Activated CD4-positive, alpha-beta T cell treated with anti-CD3 and anti-CD28 coated beads for 4 hours (primary cell): ENCODE results near the gene KRTAP5-4.
"Not testable (repeated sequence)": the region's sequence is repeated elsewhere in the genome, so short reads cannot be mapped to it uniquely, and the experiment has no call there.

Experiments used
- DNase-seq, 2 donors: peaks; one replicate each; pipeline ENCODE4 v3.0.0-alpha.2; 2020

KRTAP5-4 gene, protein sequence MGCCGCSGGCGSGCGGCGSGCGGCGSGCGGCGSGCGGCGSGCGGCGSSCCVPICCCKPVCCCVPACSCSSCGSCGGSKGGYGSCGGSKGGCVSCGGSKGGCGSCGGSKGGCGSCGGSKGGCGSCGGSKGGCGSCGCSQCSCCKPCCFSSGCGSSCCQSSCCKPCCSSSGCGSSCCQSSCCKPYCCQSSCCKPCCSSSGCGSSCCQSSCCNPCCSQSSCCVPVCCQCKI

DNA sequence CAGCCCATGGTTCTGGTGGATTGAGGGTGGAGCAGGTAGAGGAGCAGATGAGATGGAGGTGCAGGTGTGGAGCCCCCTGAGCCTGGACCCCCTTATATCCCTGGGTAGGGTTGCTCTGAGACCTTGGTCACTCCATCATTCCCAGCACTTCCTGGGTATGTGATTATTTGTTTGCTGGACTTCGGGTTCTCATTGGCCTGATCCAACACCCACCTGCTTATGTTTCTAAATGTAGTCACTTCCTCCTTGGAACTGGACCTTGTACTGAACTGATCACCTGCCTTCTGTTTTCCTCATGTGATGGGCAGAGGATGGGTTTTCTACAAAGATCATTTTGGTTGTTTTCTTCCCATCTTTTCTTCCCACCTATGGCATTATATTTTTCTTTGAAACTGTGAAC lies at the start of gene KRTAP5-4:
Gene KRTAP5-4, minus strand, starts transcription at position 53 of the 400 bp plus-strand sequence. Its CDS starts 45 bp downstream, at position 8.
- no peak for DNase-seq

DNA sequence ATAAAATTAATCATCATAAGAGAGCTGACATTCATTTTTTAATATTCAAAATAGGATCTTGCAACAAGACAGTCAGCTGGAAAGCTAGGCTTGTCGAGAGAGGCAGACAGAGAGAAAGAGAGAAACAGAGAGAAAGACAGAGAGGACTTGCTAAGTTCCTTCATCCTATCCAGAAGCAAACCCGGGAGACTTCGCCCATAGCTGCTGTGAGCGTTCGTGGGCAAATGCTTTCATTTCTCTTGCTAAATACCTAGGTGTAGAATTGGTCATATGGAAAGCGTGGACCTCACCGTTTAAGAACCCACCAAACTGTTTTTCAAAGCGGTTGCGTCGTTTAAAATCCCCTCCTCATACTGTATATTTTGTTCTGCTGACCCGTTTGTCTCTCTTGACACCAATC lies 49.7 kb upstream of the KRTAP5-4 start:
- DNase-seq: no peak

DNA sequence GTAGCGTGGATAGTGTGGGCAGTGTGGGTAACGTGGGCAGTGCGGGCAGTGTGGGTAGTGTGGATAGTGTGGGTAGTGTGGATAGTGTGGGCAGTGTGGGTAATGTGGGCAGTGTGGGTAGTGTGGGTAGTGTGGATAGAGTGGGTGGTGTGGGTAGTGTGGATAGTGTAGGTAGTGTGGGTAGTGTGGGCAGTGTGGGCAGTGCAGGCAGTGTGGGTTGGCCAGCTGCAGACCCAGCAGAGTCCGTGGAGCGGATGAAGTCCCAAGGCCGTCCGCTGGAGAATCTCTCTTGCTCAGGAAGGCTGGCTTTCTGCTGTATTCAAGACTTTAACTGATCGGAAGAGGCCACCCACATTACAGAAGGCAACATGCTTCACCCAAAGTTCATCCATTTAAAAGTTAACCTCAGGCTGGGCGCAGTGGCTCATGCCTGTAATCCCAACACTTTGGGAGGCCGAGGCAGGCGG lies 49.0 kb upstream of the KRTAP5-4 start:
- no peak for DNase-seq

DNA sequence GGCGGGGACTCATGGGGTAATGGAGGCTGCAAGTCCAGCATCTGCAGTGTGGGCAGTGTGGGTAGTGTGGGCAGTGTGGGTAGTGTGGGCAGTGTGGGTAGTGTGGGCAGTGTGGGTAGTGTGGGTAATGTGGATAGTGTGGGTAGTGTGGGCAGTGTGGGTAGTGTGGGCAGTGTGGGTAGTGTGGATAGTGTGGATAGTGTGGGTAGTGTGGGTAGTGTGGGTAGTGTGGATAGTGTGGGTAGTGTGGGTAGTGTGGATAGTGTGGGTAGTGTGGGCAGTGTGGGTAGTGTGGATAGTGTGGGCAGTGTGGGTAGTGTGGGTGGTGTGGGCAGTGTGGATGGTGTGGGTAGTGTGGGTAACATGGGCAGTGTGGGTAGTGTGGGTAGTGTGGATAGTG lies 48.5 kb upstream of the KRTAP5-4 start:
- DNase-seq: not testable (repeated sequence)

DNA sequence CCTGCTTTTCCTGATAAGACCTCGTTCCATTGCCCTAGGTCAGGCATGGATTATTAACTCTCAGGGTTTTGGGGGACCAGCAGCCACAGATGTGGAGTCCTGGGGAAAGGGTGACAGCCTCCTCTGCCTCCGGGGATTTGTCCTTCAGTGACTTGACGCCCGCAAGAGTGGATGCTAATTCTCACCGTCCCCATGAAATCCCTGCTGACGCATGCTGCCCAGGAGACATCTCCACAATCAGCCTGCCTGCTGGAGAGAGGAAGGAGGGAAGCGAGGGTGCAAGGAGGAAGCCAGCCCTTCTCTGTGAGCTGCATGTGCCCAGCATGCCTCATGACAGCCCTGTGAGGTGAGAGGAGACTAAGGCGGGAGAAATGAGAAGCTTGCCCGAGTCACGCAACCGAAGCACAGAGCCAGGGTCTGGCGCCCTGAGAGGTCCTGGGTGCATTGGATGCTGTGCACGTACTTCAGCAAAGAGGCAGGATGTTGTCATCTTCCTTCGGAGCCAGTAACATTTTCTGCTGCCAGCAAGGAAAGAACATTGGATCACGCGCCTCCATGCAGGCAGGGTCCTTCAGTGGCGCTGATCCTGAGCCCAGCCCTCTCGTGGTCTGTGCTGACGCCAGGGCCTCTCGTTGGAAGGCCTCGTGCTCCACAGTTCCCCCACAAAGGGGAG lies 47.7 kb upstream of the KRTAP5-4 start:
- DNase-seq: no peak

- no peak for DNase-seq
Measured at GRCh38 chr11:1668911-1669473, 47.1 kb upstream of the KRTAP5-4 start.

DNA sequence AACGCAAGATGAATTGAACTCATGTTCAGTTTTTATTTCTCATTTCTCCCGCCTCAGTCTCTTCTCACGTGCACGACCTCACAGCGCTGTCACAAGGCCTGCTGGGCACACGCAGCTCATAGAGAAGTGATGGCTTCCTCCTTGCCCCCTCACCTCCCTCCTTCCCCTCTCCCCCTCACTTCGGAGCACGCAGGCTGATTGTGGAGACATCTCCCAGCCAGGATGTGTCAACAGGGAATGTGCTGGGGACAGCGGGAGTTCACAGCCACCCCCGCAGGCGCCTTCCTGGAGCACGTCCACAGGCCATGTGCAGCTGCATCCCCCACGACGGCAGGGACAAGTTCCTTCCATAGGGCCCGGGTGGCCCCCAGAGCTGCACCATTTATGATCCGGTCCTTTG lies 46.0 kb upstream of the KRTAP5-4 start:
- no peak for DNase-seq

DNA sequence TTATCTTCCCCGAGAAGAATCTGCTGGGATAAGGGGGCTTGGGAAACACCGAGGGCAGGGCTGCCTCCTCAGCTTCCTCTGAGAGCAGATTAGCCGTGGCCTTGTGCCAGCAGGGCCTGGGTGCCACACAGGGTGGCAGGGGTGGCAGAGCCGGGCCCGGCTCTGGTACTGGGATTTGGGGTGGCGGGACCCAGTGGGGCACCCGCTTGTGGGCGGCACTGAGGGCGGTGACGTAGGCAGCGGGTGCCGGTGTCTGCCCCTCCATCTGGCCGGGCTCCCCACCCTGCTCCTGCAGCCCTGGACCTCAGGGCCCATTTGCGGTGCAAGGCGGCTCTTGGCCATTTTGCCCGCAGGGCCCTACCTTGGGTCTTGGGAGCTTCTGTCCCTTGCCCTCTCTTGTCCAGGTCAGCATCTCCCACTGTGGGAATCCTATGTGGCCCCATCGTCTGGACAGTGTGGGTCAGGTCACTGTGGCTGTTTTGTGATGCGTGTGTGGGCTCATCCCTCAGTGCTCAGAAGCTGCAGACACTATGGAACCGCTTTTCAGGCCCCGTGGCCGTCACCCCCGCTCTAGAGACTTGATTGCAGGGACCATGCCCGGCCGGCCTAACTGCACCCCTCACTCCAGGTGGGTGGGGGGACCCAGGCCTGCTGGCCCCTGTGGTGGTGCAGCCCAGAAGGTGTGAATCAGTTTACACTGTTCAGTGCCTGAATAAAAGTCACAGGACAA lies 45.3 kb upstream of the KRTAP5-4 start:
- DNase-seq: no peak

DNA sequence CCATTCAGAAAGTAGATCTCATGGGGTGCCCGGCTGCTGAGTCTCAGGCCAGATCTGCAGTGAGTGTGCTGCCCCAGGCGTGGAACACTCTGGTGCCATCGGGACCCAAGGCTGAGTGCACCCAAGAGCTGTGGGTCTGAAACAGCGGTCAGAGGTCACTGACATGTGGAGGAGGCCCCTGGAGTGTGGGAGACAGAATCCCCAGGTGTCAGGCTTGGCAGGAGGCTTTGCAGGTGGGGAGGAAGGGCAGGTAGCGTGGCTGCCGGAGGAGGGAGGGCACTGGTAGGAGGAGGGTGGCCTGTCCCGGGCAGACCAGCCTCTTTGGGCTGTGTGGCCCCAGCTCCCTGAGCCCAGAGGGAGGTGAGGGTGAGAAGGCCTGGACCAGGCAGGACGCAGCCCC lies 43.4 kb upstream of the KRTAP5-4 start:
- DNase-seq: no peak

DNA sequence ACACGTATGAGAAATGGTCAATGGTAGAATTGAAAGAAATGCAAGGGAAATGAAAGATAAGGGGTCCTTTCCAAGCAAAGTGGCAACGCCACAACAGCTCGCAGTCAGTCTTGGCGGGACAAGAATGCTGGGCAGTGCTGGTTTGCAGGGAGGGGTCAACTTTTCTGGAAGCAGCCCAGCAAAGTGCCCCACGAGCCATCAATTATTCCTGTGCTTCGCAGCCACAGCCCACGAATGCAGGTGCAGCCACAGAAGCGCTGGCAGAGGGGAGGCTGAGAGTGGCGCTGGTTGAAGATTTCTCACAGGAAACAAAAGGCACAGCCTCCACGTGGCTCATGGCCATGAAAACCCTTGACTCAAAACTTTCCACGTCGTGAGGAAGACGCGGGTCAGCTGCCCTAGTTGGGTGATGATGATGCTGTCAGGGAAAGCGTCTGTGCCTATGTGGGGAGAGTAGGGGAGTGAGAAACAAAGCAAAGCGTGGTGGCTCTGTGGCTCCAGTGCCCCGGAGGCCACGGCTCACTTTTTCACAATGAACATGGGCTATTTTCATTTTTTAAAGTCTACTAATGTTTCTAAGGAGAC lies 40.9 kb upstream of the KRTAP5-4 start:
- DNase-seq: not testable (repeated sequence)

GRCh38 chr11:1661454-1662269 lies 39.7 kb upstream of the KRTAP5-4 start:
- DNase-seq: not testable (repeated sequence)

DNA sequence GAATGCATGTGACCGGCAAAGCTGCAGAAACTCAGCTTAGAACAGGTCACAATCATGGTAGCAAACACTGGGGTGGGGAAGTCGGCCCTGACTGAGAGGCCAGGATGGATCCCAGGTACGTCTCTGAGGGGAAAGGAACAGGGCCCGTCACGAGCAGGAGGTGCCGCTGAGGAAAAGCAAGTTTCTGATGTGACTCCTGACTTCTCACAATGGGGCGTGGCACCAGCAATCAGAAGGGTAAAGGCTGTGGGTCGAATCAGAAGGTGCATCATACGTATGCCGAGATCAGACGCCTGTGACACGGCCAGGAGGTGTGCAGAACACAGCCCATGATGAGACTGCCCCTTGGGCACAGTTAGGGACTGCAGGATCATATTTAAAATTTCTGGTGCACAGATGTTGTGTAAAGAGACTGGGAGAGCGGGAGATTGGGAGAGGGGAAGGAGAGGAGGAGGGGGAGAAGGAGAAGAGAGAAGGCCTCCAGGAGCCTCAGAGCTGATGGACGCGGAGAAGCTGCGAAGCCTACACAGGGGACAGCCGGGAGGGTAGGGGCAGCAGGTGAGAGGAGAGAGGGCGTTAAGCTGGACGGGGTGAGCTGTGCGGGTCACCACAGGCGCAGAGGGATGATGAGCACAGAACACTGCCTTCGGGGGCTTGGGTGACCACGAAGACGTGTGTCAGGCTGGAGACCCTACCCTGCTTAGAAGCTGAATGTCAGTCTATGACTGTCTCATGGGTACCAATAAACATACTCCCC lies 38.4 kb upstream of the KRTAP5-4 start:
- no peak for DNase-seq

DNA sequence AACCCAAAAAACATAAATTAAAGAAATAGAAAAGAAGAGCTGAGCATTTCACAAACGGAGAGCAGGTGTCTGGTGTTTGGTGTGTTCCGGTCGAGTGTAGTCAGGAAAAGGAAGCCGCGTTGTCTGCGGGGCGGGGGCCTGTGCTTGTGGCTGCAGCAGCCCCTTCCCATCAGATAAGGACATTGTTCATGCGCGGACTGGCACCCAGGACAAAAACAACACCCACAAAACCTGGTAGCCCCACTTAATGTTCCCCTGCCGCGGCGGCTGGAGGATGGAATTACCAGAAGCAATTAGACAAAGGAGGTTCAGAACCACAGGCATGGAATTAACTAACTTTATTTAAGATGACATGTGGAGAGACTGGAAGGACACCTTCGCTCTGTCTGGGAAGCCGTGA lies 37.6 kb upstream of the KRTAP5-4 start:
- DNase-seq: no peak

DNA sequence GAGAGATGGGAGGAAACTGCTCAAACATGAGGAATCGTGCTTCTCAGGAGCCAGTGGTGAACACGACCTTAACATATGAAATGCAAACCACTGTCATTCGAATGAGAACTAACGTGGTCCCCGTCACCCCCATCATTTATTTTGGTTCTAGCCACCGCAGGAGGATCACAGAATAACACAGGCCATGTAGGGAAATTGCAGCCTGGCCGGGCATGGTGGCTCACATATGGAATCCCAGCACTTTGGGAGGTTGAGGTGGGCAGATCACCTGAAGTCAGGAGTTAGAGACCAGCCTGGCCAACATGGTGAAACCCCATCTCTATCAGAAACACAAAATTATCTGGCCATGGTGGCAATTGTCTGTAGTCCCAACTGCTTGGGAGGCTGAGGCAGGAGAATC lies 34.7 kb upstream of the KRTAP5-4 start:
- no peak for DNase-seq

GRCh38 chr11:1656061-1656441 lies 34.1 kb upstream of the KRTAP5-4 start:
- no peak for DNase-seq

DNA sequence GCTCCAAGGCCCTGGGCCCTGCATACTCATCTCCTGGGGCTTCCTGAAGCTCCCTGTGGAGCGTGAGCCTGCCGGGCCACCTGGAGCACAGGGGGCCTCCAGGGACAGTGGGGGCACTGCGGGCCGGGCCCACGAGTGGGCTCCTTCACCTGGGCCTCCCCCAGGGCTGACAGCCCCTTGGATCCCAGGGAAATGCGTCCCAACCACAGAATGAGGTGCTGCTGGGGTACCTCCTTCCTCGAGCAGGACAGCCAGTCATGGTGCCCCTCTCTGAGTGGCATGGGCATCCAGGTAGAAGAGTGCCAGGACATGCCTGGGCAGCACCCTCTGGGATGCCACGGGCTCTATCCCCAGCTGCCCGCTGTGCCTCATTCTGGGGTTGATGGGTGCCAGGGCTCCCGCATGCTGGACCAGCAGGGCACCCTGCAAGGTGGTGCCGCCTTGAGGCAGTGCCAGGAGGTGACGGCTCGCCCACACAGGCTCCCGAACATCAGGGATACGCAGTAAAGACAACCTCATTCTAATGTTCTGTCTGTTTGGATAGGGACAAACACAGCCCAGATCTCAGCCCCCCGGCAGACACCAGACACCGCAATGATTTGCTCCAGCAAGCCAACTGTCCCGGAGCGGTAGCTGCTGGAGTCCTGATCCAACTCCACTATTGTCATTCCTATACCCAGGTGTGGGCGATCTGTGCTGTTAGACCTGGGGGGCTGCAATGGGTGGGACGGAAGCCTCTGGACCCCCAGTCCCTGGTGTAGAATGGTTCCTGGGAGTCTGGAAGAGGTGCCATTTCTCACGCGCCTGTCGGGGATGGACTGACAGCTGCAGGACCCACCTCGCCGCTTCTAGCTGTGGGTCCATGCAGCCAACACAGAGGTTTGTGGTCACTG lies 33.5 kb upstream of the KRTAP5-4 start:
- DNase-seq: no peak

DNA sequence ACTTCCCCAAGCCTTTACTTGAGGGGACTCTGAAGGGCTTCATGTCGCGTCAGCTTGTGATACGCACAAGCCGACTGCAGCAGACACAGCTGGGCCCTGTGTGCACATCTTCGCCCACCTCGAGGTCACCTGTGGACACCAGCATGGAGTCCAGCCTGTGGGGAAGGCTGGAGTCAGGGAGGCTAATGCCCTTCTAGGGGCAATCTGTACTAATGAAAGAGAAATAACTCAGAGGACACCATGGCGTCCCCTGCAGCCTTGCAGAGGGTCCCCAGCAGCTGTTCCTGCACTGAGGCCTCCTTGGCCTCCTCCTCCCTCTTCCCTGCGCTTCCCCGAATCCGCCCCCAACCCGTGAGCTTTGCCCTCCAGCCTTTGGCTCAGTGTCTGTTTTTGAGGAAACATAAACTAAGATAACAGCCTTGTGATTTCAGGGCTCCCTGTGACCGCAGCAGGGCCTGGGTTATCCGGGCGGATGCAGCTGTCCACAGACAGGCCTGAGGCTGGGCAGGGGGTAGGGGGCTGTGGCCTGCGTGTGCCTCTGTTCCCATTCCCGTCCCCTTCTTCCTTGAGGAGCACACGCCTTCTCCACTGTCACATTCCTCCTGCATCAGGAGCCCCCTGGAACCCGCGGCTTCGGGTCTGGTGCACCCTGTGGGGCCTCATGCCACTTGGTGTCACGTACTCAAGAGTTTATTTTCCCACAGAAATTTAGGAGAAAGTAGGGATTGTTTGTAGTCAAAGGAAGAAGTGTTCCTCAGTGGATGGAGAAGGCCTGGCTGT lies 32.6 kb upstream of the KRTAP5-4 start:
- DNase-seq: no peak

DNA sequence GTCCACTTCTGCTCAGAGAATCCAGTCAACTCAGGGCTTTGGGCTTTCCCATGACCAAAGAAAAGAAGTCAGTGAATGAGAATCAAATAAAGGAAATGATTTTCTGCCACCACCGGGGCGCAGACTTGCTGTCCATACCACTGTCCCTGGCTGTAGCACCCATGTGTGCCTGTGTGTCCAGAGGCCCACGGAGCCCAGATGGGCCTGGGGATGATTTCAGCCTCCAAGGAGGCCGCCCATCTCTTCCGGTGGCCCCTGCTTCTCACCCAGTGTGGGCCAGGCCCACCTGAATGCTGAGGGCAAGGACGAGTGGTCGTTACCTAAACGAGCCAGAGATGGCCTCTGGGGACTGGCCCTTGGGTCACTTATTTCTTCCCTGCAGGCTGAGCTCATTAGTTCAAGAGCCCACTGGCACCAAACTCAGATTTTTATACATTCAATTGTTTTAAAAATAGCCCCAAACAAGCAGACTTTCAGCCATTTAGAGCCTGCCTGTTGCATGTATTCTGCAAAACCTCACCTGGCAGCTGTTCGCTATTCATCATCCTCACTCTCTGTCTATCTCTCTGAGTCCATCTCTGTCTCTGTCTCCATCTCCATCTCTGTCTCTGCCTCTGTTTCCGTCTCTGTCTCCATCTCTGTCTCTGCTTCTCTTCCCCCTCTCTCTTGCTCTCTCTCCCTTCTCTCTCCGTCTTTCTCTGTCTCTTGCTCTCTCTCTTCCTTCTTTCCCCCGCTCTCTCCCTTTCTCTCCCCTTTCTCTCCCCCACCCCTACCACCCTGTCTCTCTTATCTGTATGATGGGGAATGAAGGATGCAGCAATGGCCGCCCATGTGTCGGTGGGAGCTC lies 31.8 kb upstream of the KRTAP5-4 start:
- no peak for DNase-seq
